Measurements from ENCODE around the gene TNFRSF21. TPM values are rescaled to one million over a fixed set of nuclear protein-coding genes. Genes with fewer than 3 reads are reported as not detected.

TNFRSF21 gene
- total and polyA plus RNA-seq, 12 donors = 1.9 to 13.7 (median 7.5) TPM

- Histone ChIP-seq H3K4me3 (no peak overlapping the region), H3K36me3 (replicated peaks in 1 of 2) (no peaks in the 10 kb centered on the region), H3K4me1 (replicated peaks in 1 of 2) (no peaks in the 10 kb centered on the region), H3K27ac (no peak overlapping the region), H3K9me3 (replicated peaks in 1 of 3) (no peaks in the 10 kb centered on the region), H3K27me3 (no peaks in the 10 kb centered on the region)
- 68 to 98% (median 74%) methylated on average over 2 of the region's 2 CpGs for WGBS, 4 donors
- no peak for DNase-seq
- intact Hi-C loops (cut with DNase I) = no loop called here
- TF ChIP-seq CTCF (IDR thresholded peaks at IDR 0.05) (no peak), POLR2A (IDR thresholded peaks at IDR 0.05) (no peak)
Measured at GRCh38 chr6:47203938-47204611, 105.6 kb downstream of the TNFRSF21 start.

GRCh38 chr6:47203266-47203937 is 106.3 kb downstream of the TNFRSF21 start:
- 56 to 83% (median 70%) methylated on average over 3 to 4 of the region's 4 CpGs for WGBS, 4 donors
- H3K4me1 ChIP-seq (replicated peaks in 1 of 2) = no peaks in the 10 kb centered on the region
- no peaks in the 10 kb centered on the region for H3K36me3 ChIP-seq (replicated peaks in 1 of 2)
- no peak for DNase-seq
- TF ChIP-seq CTCF (IDR thresholded peaks at IDR 0.05) (no peak), POLR2A (IDR thresholded peaks at IDR 0.05) (no peak)
- intact Hi-C loops (cut with DNase I) = no loop called here
- H3K4me3 ChIP-seq = no peak overlapping the region
- no peaks in the 10 kb centered on the region for H3K27me3 ChIP-seq
- no peaks in the 10 kb centered on the region for H3K9me3 ChIP-seq (replicated peaks in 1 of 3)
- no peak overlapping the region for H3K27ac ChIP-seq

GRCh38 chr6:47202644-47203205 is 107.0 kb downstream of the TNFRSF21 start:
- H3K36me3 ChIP-seq (replicated peaks in 1 of 2) = no peaks in the 10 kb centered on the region
- H3K4me1 ChIP-seq (replicated peaks in 1 of 2) = no peaks in the 10 kb centered on the region
- no peak overlapping the region for H3K4me3 ChIP-seq
- DNase-seq = no peak
- no peak for TF ChIP-seq POLR2A (IDR thresholded peaks at IDR 0.05)
- TF ChIP-seq CTCF (IDR thresholded peaks at IDR 0.05) = no peak
- intact Hi-C loops (cut with DNase I) = no loop called here
- H3K27ac ChIP-seq = no peak overlapping the region
- H3K27me3 ChIP-seq = no peaks in the 10 kb centered on the region
- no peaks in the 10 kb centered on the region for H3K9me3 ChIP-seq (replicated peaks in 1 of 3)
- WGBS, 4 donors = 78 to 90% (median 83%) methylated on average over 2 of the region's 2 CpGs

- Histone ChIP-seq H3K4me3 (no peak overlapping the region), H3K36me3 (replicated peaks in 1 of 2) (no peaks in the 10 kb centered on the region), H3K27ac (no peak overlapping the region), H3K9me3 (replicated peaks in 1 of 3) (no peaks in the 10 kb centered on the region), H3K4me1 (replicated peaks in 1 of 2) (no peaks in the 10 kb centered on the region), H3K27me3 (no peaks in the 10 kb centered on the region)
- no peak for TF ChIP-seq CTCF (IDR thresholded peaks at IDR 0.05)
- TF ChIP-seq POLR2A (IDR thresholded peaks at IDR 0.05) = no peak
- 75 to 86% (median 83%) methylated on average over 3 of the region's 3 CpGs for WGBS, 4 donors
- intact Hi-C loops (cut with DNase I) = no loop called here
- no peak for DNase-seq
Measured at GRCh38 chr6:47200536-47201334, 109.0 kb downstream of the TNFRSF21 start.
